NCI-H1417 (cell line): ENCODE results near the gene SIM2.

Experiments used
- DNase-seq, 3 experiments: peaks; one replicate each; lab custom pipeline; 2025; lab: John Stamatoyannopoulos, UW

SIM2 gene

DNA sequence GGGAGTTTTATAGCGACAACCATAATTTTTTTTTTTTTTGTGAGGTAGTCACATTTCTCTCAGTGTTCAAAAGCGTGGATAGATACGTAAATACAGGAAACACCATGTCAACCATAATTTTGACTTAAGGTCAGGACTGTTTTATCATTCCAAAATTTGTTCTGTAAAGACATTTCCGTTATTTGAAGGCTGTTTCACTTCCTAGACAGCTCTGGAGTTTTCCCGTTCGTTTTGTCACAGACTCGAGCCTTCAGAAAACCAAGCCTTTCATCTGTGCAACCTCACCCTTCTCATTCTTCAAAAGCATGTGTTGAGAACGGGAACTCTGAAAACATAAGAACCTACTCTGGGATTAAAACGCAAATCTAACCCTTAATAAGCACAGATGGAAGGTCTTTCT lies 17.9 kb downstream of the SIM2 start:
- no peak for DNase-seq

DNA sequence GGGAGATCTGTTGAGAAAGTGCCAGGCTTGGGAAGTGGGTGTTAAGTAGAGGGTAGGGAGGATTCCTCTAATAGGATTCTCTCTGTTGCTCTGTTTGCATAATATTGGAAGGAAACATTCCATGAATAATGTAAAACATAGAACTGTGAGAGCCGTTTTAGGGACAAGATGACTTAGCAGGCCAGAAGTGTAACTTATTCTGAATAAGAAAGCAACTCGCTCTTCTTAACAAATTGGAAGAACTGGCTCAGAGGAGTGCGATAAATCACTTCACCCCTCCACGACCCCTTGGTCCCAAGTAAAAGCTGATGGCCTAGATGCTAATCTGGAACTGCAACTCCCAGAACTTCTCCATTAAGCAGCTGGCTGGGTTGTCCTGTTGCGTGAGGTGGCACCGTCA lies 19.1 kb downstream of the SIM2 start:
- no peak for DNase-seq

DNA sequence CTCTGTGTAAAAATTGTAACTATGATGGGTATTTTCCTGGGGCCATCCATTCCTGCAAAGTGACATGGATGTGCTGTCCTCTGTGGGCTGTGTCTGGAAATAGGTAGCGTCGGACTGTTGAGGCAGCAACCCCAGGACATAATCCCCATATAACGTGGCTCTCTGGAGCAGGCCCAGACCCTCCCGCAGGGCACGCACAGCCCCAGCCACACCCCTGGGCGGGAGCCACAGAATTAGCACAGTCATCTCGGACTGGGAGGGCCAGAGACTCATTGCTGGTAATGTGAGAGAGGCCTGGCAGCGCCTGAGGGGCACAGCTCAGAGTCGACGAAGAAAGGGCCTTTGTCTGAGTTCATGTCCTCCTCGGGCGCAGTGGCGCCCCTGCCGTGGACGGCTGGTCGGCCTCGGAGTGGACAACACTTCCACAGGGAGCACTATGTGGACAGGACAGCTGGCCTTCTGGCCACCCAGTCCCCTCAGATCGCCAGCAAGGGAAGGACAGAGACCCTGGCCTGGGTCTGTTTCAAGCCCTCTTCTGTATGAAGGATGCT lies 20.1 kb downstream of the SIM2 start:
- DNase-seq, result no peak

DNA sequence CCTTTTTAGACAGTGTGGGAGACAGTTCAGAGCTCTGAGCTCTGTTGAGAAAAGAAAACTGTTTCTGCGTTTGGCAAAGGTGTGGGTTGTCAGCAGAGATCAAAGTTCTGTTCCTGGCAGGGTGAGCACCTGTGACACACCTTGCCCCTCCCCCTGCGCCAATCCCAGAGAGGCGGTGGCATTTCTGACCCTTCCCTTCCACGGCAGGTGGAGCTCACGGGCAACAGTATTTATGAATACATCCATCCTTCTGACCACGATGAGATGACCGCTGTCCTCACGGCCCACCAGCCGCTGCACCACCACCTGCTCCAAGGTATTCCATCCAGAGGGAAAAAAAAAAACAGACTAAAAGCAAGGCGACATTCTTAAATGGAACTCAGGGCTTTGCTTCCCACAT lies 20.7 kb downstream of the SIM2 start:
- DNase-seq, result no peak

DNA sequence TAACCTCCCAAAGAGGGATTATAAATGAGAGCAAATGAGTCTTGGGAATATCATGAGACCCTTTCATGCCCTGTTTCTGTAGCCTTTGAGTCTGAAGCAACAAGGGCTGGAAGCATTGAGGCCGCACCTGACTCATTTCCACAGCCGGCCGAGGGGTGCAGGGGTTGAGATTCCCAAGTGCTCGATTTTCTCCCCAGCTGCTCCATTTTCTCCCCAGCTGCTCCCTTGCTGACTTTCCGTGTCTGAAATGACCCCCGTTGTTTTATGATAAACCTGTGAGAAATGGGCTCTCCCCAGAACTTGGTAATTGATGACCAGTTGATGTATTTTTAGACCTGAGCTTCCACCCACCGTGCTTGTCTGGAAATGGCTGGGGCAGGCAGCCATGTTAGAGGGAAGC lies 22.9 kb downstream of the SIM2 start:
- no peak for DNase-seq

DNA sequence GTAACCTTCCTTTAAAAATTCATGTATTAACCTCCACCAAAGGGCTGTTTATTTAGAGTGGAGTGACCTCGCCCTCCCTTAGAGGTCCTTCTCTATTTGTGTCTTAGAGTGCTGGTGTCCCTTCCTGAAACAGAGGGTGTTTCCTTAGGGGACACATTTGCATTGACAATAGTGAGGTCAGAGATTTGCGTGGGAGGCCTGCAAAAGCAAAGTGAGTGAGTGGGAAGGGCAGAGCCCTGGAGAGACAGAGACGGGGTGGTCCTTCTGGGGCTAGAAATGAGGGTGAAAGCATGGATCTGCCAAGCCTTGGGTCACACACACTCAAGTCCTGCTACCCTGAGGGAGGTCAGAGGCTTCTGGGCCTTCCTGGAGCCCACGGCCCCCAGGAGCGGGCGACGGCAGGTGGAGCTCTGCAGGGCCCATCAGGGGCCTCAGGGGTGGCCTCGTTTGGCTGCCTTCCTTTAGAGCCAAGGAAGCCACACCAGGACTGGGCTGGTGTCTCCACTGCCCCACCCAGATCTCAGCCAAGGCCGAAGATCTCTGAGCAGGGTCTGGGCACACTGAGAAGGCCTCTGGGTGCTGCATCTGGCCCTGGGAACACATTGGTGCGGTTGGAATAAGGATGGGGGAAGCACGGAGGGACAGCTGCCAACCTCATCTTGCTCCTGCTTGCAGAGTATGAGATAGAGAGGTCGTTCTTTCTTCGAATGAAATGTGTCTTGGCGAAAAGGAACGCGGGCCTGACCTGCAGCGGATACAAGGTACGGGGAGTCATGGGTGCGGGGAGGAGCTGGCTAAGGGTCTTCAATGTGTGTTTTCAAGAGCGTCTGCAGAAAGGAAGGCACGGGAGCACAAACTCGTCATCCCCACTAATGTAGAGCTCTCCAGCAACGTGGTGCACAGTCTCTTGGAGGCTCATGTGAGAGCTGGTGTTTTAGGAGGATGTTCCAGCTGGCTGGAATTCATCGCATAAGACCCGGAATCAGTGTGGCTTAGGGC lies 23.8 kb downstream of the SIM2 start:
- DNase-seq, result no peak

DNA sequence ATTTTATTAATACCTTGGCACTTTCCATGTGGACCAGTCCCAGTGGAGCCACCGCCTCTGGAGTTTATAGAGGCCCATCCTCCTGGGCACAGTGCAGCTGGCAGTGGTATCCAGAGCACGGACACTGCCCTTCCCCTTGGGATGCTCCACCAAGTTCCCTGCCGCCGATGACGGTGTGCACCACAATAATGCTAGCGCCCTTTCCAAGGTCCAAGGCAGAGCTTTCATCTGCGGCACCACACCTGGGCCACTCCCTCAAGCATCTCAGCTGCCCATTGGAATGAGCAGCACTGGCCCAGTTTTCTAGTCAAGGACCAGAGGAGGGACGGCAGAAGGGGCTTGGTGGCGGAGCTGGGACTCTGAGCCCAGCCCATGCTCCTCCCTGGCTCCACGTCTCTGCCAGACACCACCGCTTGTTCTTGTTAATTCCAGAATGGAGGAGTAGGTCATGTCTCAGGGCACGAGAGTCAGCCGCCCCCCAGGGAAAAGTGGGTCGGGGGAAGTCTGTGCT lies 24.5 kb downstream of the SIM2 start:
- DNase-seq, result no peak

DNA sequence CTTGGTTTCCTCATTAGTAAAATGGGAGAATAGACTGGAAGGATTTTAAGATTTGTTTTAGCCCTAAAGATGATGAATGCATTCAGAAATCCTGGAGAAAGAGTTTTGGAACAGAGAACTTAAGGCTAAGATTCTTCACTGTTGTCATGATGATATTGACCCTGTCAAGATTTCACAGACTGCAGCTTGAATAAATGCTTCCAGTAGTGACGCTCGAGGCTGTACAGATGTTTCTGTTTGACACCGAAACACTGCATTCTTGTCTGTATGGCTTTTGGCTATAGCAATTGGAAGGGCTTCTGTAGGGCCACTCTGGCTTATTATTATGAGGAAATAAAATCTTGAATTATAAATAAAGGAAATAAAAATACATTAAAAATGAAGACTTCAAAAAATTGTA lies 25.7 kb downstream of the SIM2 start:
- no peak for DNase-seq

DNA sequence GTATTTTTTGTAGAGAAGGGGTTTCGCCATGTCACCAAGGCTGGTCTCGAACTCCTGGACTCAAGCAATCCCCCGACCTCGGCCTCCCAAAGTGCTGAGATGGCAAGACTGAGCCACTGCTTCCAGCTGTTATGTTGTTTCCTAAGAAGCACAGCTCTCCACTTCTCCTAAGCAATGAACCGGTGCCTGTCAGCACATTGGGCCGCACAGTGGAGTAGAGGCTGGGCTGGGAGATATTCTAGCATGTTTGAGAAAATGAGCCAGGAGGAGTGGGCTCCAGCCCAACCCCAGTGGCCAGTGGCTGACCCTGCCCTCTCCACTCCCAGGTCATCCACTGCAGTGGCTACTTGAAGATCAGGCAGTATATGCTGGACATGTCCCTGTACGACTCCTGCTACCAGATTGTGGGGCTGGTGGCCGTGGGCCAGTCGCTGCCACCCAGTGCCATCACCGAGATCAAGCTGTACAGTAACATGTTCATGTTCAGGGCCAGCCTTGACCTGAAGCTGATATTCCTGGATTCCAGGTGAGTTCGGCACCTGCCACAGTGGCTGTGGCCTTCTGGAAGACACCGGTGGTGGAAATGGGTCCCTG lies 27.0 kb downstream of the SIM2 start:
- no peak for DNase-seq

DNA sequence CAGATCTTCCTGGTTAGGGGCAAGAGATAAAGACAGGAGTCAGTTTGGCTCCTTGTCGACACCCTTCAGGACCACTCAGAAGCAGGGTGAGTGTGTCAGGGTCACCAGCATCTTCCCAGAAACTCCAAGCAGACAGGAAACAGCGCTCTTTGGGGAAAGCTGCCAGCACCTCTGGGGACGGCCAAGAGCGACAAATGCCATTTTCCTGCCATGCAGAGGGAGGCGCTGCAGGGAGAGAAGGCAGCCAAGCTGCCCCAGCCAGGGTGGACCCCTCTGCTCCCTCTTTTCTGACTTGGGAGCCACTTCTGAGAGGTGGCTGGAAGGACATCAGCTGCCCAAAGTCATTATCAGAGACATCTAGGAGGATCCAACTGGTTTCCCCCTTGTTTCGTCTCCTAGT lies 29.0 kb downstream of the SIM2 start:
- DNase-seq, result no peak

DNA sequence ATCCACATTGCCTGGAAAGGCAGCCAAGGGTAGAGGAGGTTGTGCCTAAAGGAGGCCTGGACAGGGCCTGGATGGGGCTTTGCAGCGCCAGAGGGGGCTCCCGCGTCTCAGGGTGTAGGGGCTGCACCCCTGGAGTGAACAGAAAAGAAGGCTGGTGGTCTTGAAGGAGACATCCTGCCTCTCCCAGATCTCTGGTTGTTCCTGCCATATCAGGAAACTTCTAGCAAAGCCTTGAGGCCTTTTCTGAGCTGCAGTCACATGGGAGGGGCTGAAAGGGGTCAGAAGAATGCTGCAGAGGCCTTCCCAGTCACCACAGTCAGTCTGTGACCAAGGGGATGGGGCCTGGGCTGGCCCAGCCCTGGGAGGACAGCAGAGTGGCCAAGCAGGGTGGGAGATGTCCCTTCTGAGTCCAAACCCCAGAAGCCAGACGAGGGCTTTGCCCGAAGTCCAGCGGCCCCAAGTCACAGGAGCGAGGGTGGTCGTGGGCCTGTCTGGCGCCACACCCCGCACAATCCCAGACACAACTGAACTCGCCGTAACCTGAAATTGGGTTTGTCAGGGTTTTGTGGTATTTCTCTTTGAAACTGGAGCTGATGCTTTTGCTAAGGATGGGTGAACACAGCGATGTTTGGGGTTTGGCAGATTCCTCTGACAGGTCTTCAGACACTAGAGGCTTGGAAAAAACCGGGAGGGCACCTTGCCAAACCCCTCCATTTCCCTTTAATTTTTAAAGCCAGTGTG lies 29.6 kb downstream of the SIM2 start:
- DNase-seq, result no peak

DNA sequence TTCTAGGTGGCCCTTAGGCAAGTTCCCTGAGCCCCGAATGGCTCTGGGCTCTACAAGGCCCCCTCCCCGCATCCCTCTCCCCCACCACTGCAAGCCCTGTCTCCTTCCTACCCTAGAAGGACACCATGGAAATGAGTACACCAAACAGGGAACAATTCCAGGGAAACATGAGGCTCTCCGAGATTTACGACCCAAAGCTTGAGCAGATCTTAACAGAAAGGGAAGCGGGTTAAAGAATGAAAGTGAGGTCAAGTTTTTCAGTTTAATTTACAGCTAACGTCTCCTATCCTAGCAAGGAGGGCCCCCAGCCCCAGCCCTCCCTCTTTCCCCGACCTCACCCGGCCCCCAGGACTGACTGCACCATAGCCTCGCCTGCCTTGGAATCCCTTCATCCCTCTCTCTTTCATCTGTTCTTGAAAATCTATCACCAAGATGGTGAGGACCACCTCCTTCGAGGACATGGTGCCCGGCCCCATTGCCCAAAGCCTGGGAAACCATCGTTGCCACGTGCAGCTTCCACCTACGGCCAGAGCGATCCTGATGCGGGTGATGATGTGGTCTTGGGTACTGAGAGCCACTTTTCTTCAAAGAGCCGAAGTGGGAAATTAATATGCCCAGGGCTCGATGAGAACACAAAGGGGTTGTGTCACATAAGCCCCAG lies 30.5 kb downstream of the SIM2 start:
- no peak for DNase-seq

DNA sequence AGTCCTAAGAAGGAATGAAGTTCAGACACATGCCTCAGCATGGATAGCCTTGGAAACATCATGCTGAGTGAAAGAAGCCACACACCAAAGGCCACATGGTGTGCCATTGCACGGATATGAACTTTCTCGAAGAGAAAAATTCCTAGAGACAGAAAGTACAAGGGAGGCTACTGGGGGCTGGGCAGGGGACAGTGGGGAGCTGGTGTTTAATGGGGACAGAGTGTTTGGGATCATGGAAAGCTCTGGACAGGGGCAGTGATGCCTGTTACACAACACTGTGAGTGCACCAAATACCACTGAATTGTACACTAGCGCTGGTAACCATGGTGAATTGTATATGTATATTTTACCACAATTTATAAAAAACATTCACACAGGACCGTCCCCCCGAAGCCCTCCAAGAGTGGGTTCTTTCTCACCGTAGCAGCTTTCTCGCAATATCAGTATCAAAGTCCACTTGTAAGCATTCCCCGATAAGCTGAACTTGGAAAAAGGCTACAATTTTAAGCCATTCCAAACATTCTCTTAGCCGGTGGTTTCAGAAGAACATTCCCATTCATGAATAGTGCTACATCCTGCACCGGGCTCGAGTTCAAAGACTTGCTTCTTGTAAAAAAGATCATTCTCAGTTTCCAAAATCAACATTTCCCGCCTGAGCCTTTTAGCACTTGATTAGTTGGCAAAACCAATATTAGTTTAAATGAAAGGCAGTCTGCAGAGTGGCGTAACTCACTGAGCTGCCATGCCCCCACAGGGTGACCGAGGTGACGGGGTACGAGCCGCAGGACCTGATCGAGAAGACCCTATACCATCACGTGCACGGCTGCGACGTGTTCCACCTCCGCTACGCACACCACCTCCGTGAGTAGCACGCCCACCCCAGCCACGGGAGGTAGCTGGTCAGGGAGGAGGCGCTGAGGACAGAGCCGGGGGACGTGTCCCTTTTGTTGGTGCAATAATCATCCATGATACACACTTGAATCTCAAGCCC lies 31.7 kb downstream of the SIM2 start:
- no peak for DNase-seq

DNA sequence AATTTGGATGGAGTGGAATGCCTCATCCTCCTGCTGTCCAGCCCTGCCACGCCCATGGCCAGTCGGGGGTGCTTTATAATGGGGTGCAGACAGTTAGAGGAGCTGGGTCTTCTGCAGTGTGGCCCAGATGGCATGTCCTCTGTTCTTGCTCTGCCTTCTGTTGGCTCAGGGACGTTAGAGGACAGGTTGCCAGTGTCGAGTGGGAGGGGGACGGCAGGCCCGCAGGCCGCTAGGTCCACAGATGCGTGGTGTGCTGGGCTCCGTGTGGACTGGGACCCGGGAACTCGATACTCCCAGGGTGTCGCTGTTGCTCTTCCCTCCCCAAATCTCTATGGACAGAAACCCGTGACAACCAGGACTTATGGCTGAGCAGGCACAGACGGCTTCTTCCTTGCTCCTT lies 33.3 kb downstream of the SIM2 start:
- DNase-seq, result no peak

DNA sequence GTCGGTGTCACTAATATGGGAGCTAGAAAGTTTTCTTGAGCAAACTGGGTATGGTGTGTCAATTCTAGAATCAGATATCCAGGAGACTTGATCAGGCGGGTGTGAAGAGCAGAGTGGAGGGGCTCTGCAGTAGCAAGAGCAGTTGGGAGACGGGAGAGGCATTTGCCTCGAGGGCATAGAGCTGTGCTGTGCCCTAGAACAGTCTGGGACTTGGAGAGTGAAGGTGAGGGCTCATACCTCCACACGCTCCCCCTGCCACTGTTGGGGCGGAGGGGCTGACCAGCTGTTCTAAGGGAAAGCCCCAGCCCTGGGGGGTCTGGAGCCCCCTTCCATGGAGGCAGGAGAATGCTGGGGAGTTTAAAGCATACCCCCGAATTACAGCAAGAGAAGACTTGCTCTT lies 33.8 kb downstream of the SIM2 start:
- no peak for DNase-seq

DNA sequence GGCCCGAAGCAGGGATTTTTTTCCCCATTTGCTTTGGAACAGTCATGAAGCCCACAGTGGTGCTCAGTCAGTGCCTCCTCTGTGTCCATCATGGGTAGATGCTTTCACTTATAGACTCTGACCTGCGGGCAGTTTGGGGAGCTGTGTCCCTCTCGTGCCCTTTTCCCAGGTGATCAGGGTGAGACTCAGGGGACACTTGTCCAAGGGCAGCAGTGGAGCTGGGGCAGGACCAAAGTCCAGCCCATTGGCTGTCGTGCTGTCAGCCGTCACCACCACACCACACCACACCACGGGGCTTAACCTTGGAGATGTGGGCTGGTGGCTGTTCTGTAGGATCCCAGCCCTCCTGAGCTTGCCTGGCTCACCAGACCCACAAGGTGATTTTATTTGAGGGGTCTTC lies 34.9 kb downstream of the SIM2 start:
- DNase-seq, result no peak

DNA sequence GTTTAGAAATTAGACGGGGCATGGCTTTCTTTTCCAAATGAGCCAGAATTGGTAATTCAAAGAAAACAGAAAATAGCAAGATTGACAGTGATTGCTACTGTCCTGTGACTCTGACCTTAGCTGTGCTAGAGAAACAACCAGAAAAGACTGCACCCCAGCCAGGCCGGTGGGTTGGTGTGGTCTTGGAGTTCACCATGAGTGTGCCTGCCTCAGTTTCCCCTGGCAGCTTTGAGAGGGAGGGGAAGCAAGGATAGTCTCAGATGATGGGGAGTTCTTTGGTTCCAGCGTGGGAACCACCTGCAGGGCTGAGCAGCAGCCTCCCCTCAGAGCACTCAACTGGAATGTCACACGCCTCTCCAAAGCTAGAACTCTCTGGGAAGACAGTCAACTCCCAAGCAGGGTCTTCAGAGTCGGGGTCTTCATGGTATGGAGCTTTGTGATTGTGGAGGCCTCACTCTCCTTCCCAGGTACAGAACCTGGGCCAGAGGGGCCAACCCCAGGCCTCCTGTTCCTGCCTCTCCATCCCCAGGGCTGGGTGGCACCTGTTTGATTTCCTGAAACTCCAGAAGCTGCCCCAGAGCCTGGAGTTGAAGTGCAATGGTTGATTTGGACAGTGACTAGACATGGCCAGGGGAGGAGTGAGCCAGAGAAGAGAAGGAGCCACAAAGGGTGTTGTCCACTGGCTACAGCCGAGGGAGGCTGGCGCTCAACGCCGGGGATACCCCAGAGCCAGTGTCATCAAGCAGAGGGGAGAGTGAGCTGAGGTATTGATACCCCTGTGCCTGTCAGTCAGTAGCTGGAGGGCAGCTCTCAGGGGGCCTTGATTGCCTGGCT lies 35.7 kb downstream of the SIM2 start:
- no peak for DNase-seq

DNA sequence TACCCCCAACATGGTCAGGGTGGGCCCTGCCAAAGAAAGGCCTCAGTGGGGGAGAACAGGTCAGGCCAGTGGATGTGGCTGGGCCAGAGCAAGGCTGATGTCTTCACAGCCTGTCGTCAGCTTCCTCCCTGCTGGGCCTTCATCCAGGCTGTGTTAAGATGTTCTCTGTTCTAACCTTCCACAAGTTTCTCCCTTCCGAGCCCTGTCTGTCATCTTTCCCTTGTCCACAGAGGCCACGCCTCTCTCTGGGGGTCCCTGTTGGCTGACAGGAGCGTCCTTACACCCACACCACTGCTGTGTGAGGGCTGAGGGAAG lies 36.2 kb downstream of the SIM2 start:
- DNase-seq, result no peak

DNA sequence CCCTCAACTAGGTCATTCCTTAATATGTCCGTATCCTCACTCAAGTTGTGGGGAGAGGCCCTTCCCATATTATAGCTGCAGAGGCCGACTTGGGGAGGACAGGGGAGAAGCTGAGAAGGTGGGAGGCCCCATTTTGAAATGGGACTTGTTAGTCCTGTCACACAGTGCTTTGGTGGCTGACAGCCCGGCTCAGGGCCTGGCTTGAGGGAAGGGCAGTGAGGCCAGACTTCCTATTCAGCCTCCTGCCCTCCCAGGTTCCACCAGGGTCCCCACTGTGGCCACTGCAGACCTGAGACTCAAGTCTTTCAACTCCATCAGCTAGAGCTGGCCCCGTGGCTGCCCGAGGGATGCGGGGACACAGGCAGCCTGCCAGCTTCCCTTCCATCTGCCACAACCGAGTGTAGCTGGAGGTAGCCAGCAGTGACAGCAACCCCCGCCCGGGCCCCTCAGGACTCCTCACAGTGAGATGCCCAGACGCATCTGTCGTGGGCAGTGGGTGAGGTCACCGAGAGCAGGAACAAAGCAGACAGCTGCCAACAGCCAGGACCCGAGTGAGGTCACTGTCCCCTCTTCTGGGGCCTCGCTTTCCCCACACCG lies 36.9 kb downstream of the SIM2 start:
- no peak for DNase-seq
